Keratinocyte (primary cell): ENCODE measurements around the gene PLXDC2.

Source experiments
- EZH2 ChIP-seq: IDR thresholded peaks from one replicate; pipeline ENCODE4 v1.6.1; 2012; ENCODE audit warnings: inconsistent platforms, mild to moderate bottlenecking, low read length, moderate library complexity
- TF ChIP-seq, protein P1 (sequence below), 3 experiments: IDR thresholded peaks in 1 of 3; conservative IDR thresholded peaks in 1 of 3; optimal IDR thresholded peaks in 1 of 3; 2 replicates in 2 of 3; 3 replicates in 1 of 3; pipeline versions ENCODE3 to v1.5.1; 2011; ENCODE audit warnings: low read length in 3 of 3, mild to moderate bottlenecking in 3 of 3, moderate library complexity in 2 of 3, control low read depth in 1 of 3, inconsistent platforms in 1 of 3; ENCODE audit not compliant: insufficient read depth in 2 of 3; ENCODE audit errors: extremely low read depth in 1 of 3

DNA sequence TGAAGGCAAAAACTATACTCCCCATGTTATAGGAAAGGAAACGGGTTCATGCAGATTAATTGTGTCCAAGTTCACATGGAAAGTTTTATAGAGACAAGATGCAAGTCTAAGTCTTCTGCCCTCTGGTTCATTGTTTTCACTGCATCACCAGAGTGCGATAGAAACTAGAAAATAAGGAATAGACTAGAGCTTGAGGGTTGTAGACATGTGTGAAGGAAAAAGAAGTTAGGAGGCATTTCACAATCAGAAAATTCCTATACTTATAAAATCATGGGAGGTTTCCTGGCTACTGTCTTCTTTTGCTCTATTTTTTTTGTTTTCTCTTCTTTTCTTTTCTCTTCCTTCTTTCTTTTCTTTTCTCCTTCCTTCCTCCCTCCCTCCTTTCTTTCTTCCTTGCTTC is 329.8 kb downstream of the PLXDC2 start:
- TF ChIP-seq, protein P1, sequence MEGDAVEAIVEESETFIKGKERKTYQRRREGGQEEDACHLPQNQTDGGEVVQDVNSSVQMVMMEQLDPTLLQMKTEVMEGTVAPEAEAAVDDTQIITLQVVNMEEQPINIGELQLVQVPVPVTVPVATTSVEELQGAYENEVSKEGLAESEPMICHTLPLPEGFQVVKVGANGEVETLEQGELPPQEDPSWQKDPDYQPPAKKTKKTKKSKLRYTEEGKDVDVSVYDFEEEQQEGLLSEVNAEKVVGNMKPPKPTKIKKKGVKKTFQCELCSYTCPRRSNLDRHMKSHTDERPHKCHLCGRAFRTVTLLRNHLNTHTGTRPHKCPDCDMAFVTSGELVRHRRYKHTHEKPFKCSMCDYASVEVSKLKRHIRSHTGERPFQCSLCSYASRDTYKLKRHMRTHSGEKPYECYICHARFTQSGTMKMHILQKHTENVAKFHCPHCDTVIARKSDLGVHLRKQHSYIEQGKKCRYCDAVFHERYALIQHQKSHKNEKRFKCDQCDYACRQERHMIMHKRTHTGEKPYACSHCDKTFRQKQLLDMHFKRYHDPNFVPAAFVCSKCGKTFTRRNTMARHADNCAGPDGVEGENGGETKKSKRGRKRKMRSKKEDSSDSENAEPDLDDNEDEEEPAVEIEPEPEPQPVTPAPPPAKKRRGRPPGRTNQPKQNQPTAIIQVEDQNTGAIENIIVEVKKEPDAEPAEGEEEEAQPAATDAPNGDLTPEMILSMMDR (optimal IDR thresholded peaks at IDR 0.05 in 1 of 3, IDR thresholded peaks at IDR 0.05 in 1 of 3, conservative IDR thresholded peaks at IDR 0.05 in 1 of 3; ENCODE audit: extremely low read depth in 1 of 3, insufficient read depth in 2 of 3, low read length in 3 of 3): no peak
- no peak for TF ChIP-seq EZH2
